NOMO-1 (cell line): Measurements from ENCODE around the gene ATP10A.
A peak's percentile ranks its signal among the peaks of the same experiment; 100 is the strongest.

Experiments used
- DNase-seq, 2 experiments: peaks; one replicate each; lab custom pipeline; 2025; ENCODE audit not compliant: unreplicated experiment in 2 of 2; lab: John Stamatoyannopoulos, UW

Gene ATP10A

GRCh38 chr15:25742776-25743547, 120.2 kb downstream of the ATP10A start:
- no peak for DNase-seq

GRCh38 chr15:25742041-25742730, 120.9 kb downstream of the ATP10A start:
- DNase-seq, result no peak

GRCh38 chr15:25741256-25741580, 121.9 kb downstream of the ATP10A start:
- peak; percentile 77 to 83 for DNase-seq

- DNase-seq, result no peak
Measured at GRCh38 chr15:25740383-25741255, 122.5 kb downstream of the ATP10A start.

GRCh38 chr15:25739687-25740121, 123.4 kb downstream of the ATP10A start:
- DNase-seq, result peak; percentile 41 to 73

- DNase-seq, result peak; percentile 54 to 81
Measured at GRCh38 chr15:25738171-25738965, 124.8 kb downstream of the ATP10A start.

GRCh38 chr15:25737218-25737643, 125.9 kb downstream of the ATP10A start:
- DNase-seq, result no peak

GRCh38 chr15:25736461-25736860, 126.7 kb downstream of the ATP10A start:
- no peak for DNase-seq

- no peak for DNase-seq
Measured at GRCh38 chr15:25735550-25736384, 127.4 kb downstream of the ATP10A start.

- no peak for DNase-seq
Measured at GRCh38 chr15:25734680-25735355, 128.3 kb downstream of the ATP10A start.

- DNase-seq, result no peak
Measured at GRCh38 chr15:25733856-25734679, 129.1 kb downstream of the ATP10A start.

GRCh38 chr15:25733036-25733855, 129.9 kb downstream of the ATP10A start:
- DNase-seq, result no peak

GRCh38 chr15:25732191-25732590, 130.9 kb downstream of the ATP10A start:
- no peak for DNase-seq

- no peak for DNase-seq
Measured at GRCh38 chr15:25731411-25731810, 131.7 kb downstream of the ATP10A start.

- no peak for DNase-seq
Measured at GRCh38 chr15:25730918-25731317, 132.2 kb downstream of the ATP10A start.

- no peak for DNase-seq
Measured at GRCh38 chr15:25728816-25729215, 134.3 kb downstream of the ATP10A start.

- DNase-seq, result no peak
Measured at GRCh38 chr15:25727867-25728600, 135.1 kb downstream of the ATP10A start.
